ENCODE measurements around the gene FSCN2. TPM values are rescaled to one million over a fixed set of nuclear protein-coding genes. Genes with fewer than 3 reads are reported as not detected.

The FSCN2 gene
- total RNA-seq, 1 donor from 2014 or later: 1.0 TPM

DNA sequence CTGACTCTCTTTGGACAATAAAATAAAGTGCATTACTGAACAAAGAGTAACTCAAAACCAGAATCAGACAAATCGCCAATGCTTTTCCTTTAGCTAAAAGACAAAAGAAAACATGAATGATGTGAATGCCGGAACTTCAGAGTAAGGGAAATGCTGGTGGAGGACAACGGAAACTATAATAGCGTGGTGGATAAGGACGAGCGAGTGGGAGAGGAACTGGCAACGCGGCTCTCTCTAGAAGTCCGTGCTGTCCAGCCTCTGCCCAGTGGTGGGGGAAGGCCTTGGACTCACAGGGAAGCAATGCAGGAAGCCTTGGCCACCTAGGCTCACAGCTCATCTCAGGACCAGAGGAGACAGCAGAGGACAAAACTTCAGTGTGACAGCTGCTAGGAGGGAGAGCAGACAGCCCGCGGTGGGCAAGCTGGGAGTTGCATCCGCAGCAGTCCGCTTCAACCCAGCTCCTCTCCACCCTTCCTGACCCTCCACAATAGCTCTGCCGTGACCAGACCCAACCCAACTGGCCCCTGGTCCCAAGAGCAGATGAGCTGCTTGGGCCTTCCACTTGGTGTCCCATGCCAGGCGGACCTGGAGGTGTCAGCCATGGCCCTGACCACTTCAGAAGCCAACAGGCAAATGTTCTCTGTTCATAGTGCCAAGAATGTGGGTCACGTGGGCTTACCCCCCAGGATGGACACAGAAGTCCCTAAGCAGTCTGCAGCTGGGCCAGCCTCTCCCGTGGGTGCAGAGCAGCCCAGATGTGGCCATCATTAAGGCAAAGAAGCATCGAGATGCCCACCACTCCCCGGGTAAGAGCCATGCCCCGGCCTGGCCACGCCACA, 29.3 kb downstream of the FSCN2 start:
- Histone ChIP-seq H3K4me3 (ENCODE audit: low read length in 3 of 3) (no peak overlapping the region), H3K27me3 (ENCODE audit: control insufficient read depth in 3 of 3, insufficient read depth in 3 of 3, low read length in 3 of 3) (no peaks in the 10 kb centered on the region), H3K36me3 (ENCODE audit: control insufficient read depth in 3 of 3, insufficient read depth in 3 of 3, low read length in 3 of 3) (peaks cover 38 to 50% (median 40%) of the 10 kb centered on the region in 3 donors), H3K9ac (ENCODE audit: low read depth in 1 of 3, low read length in 3 of 3) (peak overlapping the region in 1 of 3 donors; percentile 33), H3K27ac (ENCODE audit: low read depth, low read length) (no peak overlapping the region), H3K9me3 (ENCODE audit: control insufficient read depth in 3 of 3, low read length in 3 of 3) (no peaks in the 10 kb centered on the region), H3K4me1 (ENCODE audit: control insufficient read depth in 3 of 3, insufficient read depth in 3 of 3, low read length in 3 of 3) (peaks cover 20 to 44% (median 35%) of the 10 kb centered on the region in 3 donors)

DNA sequence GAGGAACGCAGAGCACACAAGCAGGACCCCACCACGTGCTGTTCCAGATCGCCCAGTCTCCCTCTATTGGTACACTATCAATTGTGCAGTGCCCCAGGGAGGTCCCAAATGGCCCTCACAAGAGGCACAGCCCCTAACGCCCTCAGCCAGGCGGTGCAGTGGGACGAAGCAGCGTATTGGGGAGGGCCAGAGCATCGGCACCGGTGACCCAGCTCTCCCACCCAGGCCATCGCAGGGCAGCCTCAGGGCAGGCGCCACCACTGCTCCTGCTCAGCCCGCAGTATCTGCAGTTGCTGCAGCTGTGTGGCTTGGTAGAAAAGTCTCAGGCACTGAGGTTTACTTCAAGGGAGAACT, 29.9 kb downstream of the FSCN2 start:
- Histone ChIP-seq H3K4me3 (ENCODE audit: low read length in 3 of 3) (no peak overlapping the region), H3K9ac (ENCODE audit: low read depth in 1 of 3, low read length in 3 of 3) (peak overlapping the region in 1 of 3 donors; percentile 33), H3K27ac (ENCODE audit: low read depth, low read length) (no peak overlapping the region), H3K9me3 (ENCODE audit: control insufficient read depth in 3 of 3, low read length in 3 of 3) (no peaks in the 10 kb centered on the region), H3K4me1 (ENCODE audit: control insufficient read depth in 3 of 3, insufficient read depth in 3 of 3, low read length in 3 of 3) (peaks cover 17 to 38% (median 29%) of the 10 kb centered on the region in 3 donors), H3K36me3 (ENCODE audit: control insufficient read depth in 3 of 3, insufficient read depth in 3 of 3, low read length in 3 of 3) (peaks cover 41 to 53% (median 42%) of the 10 kb centered on the region in 3 donors), H3K27me3 (ENCODE audit: control insufficient read depth in 3 of 3, insufficient read depth in 3 of 3, low read length in 3 of 3) (no peaks in the 10 kb centered on the region)

DNA sequence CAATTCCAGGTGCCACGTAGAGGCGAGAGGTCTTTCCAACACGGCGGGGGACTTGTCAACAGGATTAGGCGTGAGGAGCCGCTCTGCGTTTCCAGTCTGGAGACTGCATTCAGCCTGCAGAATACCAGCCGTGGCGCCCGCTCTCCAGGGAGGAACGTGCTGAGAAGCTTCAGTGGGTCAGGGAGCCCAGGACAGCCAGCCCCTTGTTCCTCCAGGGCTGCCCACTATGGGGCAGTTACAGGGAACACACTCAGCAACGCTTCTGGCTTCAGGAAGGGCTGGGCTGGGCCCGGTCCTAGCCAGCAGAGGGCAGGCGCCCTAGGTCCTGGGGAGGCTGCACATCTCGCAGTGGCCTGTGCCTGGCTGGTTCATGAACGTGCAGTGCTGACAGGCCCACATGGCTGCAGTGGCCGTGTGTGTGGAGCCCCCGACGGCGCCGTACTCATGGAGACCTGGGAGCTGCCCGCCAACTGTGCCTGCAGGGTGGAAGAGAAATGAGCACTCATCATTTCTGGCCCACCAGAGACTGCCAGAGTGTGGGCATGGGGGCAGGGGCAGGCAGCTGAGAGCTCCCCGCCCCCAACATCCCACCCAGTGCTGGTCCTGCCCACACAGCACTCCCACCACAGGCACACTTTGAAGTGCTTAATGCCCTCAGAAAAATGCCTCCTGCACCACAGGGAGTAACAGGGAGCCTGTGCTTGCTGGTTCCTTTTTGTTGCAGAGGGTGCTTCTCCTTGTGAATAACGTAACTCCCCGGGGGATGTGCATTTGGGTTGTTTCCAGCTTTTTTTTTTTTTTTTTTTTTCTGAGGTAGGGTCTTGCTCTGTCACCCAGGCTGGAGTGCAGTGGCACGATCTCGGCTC, 31.0 kb downstream of the FSCN2 start:
- no peak overlapping the region for H3K27ac ChIP-seq (ENCODE audit: low read depth, low read length)

DNA sequence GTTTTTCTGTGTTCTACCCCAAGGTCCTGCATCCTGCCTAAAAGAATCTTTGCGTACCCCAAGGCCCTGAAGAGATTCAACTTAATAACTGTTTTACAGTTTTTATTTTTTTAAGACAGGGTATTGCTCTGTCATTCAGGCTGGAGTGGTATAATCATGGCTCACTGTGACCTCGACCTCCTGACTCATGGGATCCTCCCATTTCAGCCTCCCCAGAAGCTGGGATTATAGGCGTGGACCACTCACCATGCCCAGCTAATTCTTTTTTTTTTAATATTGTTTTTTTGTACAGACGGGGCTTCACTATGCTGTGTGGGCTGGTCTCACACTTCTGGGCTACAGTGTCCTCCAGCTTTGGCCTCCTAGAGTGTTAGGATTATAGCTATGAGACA, 33.3 kb downstream of the FSCN2 start:
- H3K4me1 ChIP-seq (ENCODE audit: control insufficient read depth in 3 of 3, insufficient read depth in 3 of 3, low read length in 3 of 3): peaks cover 10 to 27% (median 20%) of the 10 kb centered on the region in 3 donors
- no peak overlapping the region for H3K9ac ChIP-seq (ENCODE audit: low read depth in 1 of 3, low read length in 3 of 3)
- no peaks in the 10 kb centered on the region for H3K9me3 ChIP-seq (ENCODE audit: control insufficient read depth in 3 of 3, low read length in 3 of 3)
- H3K27ac ChIP-seq (ENCODE audit: low read depth, low read length): no peak overlapping the region
- H3K27me3 ChIP-seq (ENCODE audit: control insufficient read depth in 3 of 3, insufficient read depth in 3 of 3, low read length in 3 of 3): no peaks in the 10 kb centered on the region
- H3K36me3 ChIP-seq (ENCODE audit: control insufficient read depth in 3 of 3, insufficient read depth in 3 of 3, low read length in 3 of 3): peaks cover 63 to 82% (median 70%) of the 10 kb centered on the region in 3 donors
- no peak overlapping the region for H3K4me3 ChIP-seq (ENCODE audit: low read length in 3 of 3)

More for the DNA sequence above, 31.0 kb downstream of the FSCN2 start:
- Histone ChIP-seq H3K9me3 (ENCODE audit: control insufficient read depth in 3 of 3, low read length in 3 of 3) (no peaks in the 10 kb centered on the region), H3K9ac (ENCODE audit: low read depth in 1 of 3, low read length in 3 of 3) (no peak overlapping the region), H3K4me3 (ENCODE audit: low read length in 3 of 3) (no peak overlapping the region), H3K36me3 (ENCODE audit: control insufficient read depth in 3 of 3, insufficient read depth in 3 of 3, low read length in 3 of 3) (peaks cover 51 to 64% (median 52%) of the 10 kb centered on the region in 3 donors), H3K4me1 (ENCODE audit: control insufficient read depth in 3 of 3, insufficient read depth in 3 of 3, low read length in 3 of 3) (peaks cover 6 to 27% (median 18%) of the 10 kb centered on the region in 3 donors), H3K27me3 (ENCODE audit: control insufficient read depth in 3 of 3, insufficient read depth in 3 of 3, low read length in 3 of 3) (no peaks in the 10 kb centered on the region)

DNA sequence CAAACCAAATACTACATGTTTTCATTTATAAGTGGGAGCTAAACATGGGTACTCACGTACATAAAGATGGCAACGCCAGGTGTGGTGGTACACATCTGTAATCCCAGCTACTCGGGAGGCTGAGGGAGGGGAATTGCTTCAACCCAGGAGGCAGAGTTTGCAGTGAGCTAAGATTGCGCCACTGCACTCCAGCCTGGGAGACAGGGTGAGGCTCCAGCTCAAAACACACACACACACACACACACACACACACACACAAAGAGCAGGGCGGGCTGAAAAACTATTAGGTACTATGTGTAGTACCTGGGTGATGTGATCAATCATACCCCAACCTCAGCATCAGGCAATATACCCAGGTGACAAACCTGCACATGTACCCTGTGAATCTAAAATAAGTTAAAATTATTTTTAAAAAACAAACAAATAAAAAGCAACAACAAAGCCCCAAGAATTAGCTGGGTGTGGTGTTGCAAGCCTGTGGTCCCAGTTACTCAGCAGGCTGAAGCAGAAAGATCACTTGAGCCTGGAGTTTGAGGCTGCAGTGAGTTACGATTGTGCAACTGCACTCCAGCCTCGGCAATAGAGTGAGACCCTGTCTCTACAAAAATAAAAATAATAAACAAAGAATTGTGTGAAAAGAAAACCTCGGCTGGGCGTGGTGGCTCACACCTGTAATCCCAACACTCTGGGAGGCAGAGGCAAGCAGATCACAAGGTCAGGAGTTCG, 35.8 kb downstream of the FSCN2 start:
- peaks cover 20 to 30% (median 21%) of the 10 kb centered on the region in 3 donors for H3K4me1 ChIP-seq (ENCODE audit: control insufficient read depth in 3 of 3, insufficient read depth in 3 of 3, low read length in 3 of 3)
- peaks cover 57 to 79% (median 70%) of the 10 kb centered on the region in 3 donors for H3K36me3 ChIP-seq (ENCODE audit: control insufficient read depth in 3 of 3, insufficient read depth in 3 of 3, low read length in 3 of 3)
- no peak overlapping the region for H3K4me3 ChIP-seq (ENCODE audit: low read length in 3 of 3)
- H3K9ac ChIP-seq (ENCODE audit: low read depth in 1 of 3, low read length in 3 of 3): no peak overlapping the region
- H3K9me3 ChIP-seq (ENCODE audit: control insufficient read depth in 3 of 3, low read length in 3 of 3): no peaks in the 10 kb centered on the region
- H3K27me3 ChIP-seq (ENCODE audit: control insufficient read depth in 3 of 3, insufficient read depth in 3 of 3, low read length in 3 of 3): no peaks in the 10 kb centered on the region
- H3K27ac ChIP-seq (ENCODE audit: low read depth, low read length): no peak overlapping the region

DNA sequence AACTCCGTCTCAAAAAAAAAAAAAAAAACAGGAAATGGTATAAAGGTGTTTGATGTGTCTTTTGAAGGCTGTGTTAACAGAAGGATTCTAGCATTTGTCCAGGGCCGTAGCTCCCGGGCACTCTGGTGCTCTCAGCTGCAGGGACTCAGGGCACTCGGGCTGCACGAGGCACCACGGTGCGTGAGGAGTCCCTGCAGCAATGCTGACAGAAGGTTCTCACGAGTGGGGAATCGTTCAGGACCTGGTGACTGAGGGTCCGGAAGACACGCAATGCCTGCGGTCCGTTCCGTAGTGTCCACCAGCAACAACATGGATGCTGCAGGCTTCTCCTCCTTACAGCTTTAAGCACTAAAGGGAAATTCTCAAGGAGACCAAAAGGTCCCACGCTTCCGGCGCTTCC, 36.6 kb downstream of the FSCN2 start:
- Histone ChIP-seq H3K9me3 (ENCODE audit: control insufficient read depth in 3 of 3, low read length in 3 of 3) (no peaks in the 10 kb centered on the region), H3K36me3 (ENCODE audit: control insufficient read depth in 3 of 3, insufficient read depth in 3 of 3, low read length in 3 of 3) (peaks cover 60 to 79% (median 71%) of the 10 kb centered on the region in 3 donors), H3K9ac (ENCODE audit: low read depth in 1 of 3, low read length in 3 of 3) (no peak overlapping the region), H3K27ac (ENCODE audit: low read depth, low read length) (no peak overlapping the region), H3K27me3 (ENCODE audit: control insufficient read depth in 3 of 3, insufficient read depth in 3 of 3, low read length in 3 of 3) (no peaks in the 10 kb centered on the region), H3K4me1 (ENCODE audit: control insufficient read depth in 3 of 3, insufficient read depth in 3 of 3, low read length in 3 of 3) (peaks cover 20 to 30% (median 21%) of the 10 kb centered on the region in 3 donors), H3K4me3 (ENCODE audit: low read length in 3 of 3) (no peak overlapping the region)

DNA sequence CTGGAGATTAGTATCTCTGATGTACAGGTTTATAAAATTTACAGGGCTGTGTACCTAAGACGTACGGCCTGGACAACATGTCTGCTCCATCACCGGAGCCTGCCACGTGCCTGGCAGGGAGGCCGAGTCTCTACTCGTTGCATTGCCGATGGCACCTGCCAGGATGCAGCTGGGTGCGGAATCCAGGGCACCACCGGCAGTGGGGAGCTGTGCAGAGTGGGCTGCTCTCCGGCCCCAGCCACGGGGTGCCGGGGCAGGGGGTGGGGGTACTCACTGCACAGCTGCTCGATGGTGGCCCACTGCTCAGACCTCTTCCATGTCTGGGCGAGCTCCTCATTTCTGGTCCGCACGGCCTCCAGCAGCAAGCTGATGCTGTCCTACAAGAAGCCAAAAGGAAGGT, 37.1 kb downstream of the FSCN2 start:
- Histone ChIP-seq H3K4me1 (ENCODE audit: control insufficient read depth in 3 of 3, insufficient read depth in 3 of 3, low read length in 3 of 3) (peaks cover 20 to 30% (median 21%) of the 10 kb centered on the region in 3 donors), H3K9me3 (ENCODE audit: control insufficient read depth in 3 of 3, low read length in 3 of 3) (no peaks in the 10 kb centered on the region), H3K9ac (ENCODE audit: low read depth in 1 of 3, low read length in 3 of 3) (no peak overlapping the region), H3K36me3 (ENCODE audit: control insufficient read depth in 3 of 3, insufficient read depth in 3 of 3, low read length in 3 of 3) (peaks cover 65 to 82% (median 71%) of the 10 kb centered on the region in 3 donors), H3K4me3 (ENCODE audit: low read length in 3 of 3) (no peak overlapping the region), H3K27me3 (ENCODE audit: control insufficient read depth in 3 of 3, insufficient read depth in 3 of 3, low read length in 3 of 3) (no peaks in the 10 kb centered on the region), H3K27ac (ENCODE audit: low read depth, low read length) (no peak overlapping the region)

DNA sequence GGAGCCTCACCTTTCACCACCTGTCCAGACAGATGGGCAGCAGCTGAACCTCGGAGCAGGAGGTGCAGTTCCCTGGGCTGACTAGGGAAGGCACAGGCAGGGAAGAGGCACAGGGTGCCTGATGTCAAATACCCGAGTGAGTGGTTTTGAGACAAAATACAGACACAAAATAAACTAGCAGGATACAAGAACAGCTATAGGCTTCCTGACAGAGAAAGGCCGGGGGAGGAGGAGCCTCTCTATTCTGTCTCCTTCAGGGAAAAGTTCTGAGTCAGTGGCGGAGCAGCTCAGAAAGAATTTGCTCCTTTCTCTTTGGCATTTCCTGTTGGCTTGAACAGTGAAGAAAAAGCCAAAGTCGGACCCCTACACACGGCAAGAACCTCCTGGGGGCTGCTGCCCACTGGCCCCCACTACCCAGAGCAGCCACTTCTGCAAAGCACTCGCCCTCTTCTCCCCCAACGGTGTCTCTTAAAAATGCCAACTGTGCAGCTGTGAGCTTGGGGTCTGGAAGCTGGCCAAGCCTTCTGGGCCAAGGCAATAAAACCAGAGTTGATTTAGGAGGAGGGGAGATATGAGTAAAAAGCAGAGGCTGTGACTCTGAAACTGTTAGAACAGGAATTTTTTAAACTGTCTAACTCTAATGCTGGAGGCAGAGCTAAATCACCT, 38.4 kb downstream of the FSCN2 start:
- Histone ChIP-seq H3K4me3 (ENCODE audit: low read length in 3 of 3) (peak overlapping the region; percentile 17 to 49 (median 38)), H3K27me3 (ENCODE audit: control insufficient read depth in 3 of 3, insufficient read depth in 3 of 3, low read length in 3 of 3) (no peaks in the 10 kb centered on the region), H3K36me3 (ENCODE audit: control insufficient read depth in 3 of 3, insufficient read depth in 3 of 3, low read length in 3 of 3) (peaks cover 74 to 83% (median 77%) of the 10 kb centered on the region in 3 donors), H3K9me3 (ENCODE audit: control insufficient read depth in 3 of 3, low read length in 3 of 3) (no peaks in the 10 kb centered on the region), H3K27ac (ENCODE audit: low read depth, low read length) (peak overlapping the region; percentile 76), H3K9ac (ENCODE audit: low read depth in 1 of 3, low read length in 3 of 3) (peak overlapping the region; percentile 30 to 62 (median 40)), H3K4me1 (ENCODE audit: control insufficient read depth in 3 of 3, insufficient read depth in 3 of 3, low read length in 3 of 3) (peaks cover 20 to 30% (median 21%) of the 10 kb centered on the region in 3 donors)

DNA sequence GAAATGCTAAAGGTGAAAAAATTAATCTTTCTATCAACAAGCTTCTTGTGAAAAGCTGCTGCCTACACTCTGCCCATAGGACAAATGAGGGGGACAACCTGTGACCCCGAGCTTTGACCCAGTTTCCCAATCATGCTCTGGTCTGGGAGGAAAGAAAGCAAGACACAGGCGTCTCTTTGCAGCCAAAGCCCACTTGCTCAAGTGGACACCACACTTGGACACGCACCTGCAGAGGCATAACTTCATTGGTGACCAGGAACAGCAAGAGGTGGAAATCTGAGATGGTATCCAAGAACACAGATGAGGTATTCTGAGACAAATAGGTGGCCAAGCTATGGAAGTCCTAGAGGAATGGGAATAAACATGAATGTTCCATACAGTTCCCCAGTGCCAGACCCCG, 39.0 kb downstream of the FSCN2 start:
- peak overlapping the region in 1 of 3 donors; percentile 24 for H3K4me3 ChIP-seq (ENCODE audit: low read length in 3 of 3)
- no peaks in the 10 kb centered on the region for H3K9me3 ChIP-seq (ENCODE audit: control insufficient read depth in 3 of 3, low read length in 3 of 3)
- peak overlapping the region in 2 of 3 donors; percentile 20 to 51 for H3K9ac ChIP-seq (ENCODE audit: low read depth in 1 of 3, low read length in 3 of 3)
- peaks cover 20 to 30% (median 21%) of the 10 kb centered on the region in 3 donors for H3K4me1 ChIP-seq (ENCODE audit: control insufficient read depth in 3 of 3, insufficient read depth in 3 of 3, low read length in 3 of 3)
- H3K36me3 ChIP-seq (ENCODE audit: control insufficient read depth in 3 of 3, insufficient read depth in 3 of 3, low read length in 3 of 3): peaks cover 73 to 81% (median 78%) of the 10 kb centered on the region in 3 donors
- peak overlapping the region; percentile 76 for H3K27ac ChIP-seq (ENCODE audit: low read depth, low read length)
- no peaks in the 10 kb centered on the region for H3K27me3 ChIP-seq (ENCODE audit: control insufficient read depth in 3 of 3, insufficient read depth in 3 of 3, low read length in 3 of 3)

Data from skeletal muscle tissue (tissue), 4 donors.